Measurements from ENCODE around the gene ALOX5AP.

- TF ChIP-seq EZH2 (IDR thresholded peaks at IDR 0.05; ENCODE audit: low read length, unreplicated experiment) (no peak), CTCF (conservative IDR thresholded peaks at IDR 0.05; ENCODE audit: low read depth, low read length) (no peak), EZH2phosphoT487 (IDR thresholded peaks at IDR 0.05; ENCODE audit: borderline replicate concordance, low read length) (no peak)
Observed at GRCh38 chr13:30737511-30738337, 2.4 kb downstream of the ALOX5AP start.

Data from PC-3 (cell line).